SHP77 (cell line): ENCODE data around the gene LRPPRC.

Experiments used
- DNase-seq, 2 experiments: peaks; one replicate each; lab custom pipeline; 2025; lab: John Stamatoyannopoulos, UW

Gene LRPPRC

GRCh38 chr2:43906448-43907109 lies 89.2 kb downstream of the LRPPRC start:
- no peak for DNase-seq

GRCh38 chr2:43905871-43906270 lies 89.9 kb downstream of the LRPPRC start:
- DNase-seq = no peak

DNA sequence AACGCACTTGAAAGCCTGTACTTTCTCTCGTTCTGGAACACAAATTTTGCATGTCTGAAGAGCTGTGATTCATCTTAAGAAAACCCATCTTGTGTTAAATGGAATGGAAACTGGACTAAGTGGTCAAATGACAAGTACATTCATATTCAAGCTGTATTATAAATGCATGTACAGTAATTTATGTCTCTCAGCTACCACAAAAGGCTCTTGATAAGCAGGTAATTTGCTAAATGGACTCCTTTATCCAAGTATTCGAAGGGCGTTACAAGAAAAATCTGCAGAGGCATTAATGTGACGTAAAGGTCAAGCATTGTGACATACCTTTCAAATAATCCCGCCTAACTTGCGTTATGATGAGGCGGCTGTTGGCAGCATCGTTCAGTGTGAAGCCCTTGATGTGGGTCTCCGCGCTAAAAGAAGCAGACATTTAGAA lies 90.4 kb downstream of the LRPPRC start:
- no peak for DNase-seq

GRCh38 chr2:43899589-43899988 lies 96.2 kb downstream of the LRPPRC start:
- DNase-seq = no peak

DNA sequence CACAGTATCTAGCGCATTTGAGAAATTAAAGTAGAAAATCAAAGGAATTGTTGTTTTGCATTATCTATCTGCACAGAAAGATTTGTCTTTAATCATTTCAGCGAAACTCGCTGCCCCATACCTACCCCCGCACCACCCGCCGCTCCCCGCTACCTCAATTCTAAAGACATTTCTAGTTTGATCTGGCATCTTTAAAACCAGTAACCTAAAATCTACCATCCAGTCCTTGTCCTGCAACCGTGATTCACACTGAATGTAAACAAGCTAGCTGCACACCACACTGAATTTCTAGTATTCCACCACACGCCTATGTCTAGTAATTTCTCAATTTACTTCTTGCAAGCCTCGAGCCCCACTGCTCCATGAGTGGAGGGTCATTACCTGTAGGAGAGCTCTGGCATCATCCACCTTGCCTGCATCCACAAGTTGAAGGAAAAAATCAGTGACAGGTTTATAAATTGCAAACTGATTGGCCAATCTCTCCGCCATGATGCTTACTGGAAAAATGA lies 96.9 kb downstream of the LRPPRC start:
- no peak for DNase-seq

DNA sequence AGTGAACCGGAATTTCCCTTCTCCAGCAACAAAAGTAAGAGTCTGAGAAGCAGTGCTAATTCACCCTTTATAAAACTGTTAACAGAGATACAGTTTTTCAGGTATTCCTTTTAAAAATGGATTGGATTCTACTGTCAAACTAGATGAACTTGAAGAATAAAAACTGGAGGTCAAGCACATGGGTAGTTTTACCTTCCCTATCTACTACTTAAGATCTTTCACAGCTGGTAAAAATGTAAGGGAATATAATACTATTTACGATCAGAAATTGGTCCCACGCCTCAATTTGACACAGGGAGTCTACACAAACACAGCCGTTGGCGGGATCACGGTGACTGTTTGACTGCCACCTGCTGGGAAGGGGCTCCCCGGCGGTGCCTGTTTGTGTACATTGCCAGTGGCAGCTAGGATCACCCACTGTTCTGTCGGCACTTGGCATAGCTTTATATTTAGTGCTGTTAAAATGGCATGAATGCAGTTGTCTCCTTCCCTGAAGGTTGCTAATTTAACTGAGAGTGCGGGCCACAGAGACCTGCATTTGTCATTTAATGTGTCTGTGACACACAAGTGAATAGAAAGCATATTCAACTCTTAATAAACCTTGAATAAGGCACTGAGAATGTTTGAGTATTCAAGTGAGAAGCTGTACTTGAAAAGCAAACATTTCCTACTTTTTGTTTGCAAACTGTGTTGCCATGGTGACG lies 97.5 kb downstream of the LRPPRC start:
- peak; percentile 27 to 30 for DNase-seq

DNA sequence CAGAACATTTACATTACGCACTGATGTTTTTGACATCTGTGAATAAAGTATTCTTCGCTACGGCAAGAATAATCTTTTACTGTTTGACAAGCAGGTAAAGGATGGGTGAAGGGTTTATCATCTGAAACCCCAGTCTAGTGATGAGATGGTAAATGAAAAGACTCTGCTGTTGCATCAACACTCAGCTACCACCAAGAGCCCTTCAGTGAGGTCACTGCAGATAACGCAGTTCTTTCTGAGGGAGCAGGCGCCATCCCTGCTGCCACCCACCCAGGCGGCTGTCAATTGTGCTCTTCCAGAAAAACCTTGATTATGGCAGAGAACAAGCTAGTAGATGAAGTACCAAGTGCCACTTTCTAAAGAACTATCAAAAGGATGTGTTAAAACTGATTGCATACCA lies 98.3 kb downstream of the LRPPRC start:
- no peak for DNase-seq

DNA sequence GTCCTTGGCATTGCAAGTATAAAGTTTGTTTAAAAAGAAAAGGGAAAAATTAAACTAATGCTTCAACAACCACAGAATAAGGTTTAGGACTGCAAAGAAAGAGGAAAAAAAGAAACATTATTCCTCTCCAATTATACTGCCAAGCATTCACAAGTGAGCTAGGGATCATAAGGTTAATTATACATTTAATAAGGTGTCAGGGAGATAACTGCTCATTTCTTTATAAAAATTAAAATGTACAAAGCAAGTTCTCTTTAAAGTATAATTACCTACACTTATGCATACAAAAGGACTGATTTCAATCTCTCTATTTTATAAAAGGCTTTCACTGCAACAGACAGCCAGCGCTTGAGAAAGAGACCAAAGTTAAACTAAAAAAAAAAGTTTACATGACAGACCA lies 98.9 kb downstream of the LRPPRC start:
- DNase-seq = no peak

DNA sequence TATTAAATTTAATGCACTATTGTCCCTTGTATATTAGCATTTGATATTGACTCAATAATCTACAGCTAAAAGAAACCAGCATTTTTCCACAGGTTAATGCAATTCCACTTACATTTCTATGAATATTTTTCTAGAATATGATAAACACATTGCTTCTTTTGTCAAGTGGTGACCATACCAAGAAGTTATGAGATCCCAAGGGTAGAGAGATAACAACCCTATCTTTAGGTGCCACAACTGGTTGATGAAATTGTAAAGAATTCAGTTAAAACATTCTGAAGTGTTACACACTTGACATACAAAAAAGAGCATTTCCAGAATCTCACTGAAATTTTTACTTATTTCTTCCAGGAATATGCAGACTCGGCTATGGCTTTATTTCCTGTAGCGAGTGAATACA lies 101.0 kb downstream of the LRPPRC start:
- DNase-seq = no peak

DNA sequence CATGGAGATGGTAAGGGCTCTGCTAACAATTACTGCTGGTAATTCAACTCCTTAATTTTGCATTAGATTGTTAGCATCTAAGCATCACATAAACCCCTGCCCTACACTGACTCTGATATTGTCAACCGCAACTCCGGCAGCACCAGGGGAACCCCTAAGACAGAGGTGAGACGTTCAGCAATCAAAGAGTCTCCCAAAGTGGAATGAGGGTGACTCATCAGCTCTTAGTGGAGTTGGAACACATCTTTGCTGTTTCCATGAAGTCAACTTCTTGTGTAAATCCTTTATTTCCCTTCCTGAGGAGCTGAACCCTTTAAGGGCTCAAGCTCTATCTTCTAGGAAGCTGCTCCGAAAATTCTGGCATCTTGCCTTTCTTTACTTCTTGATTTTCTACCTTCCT lies 104.9 kb downstream of the LRPPRC start:
- no peak for DNase-seq

- no peak for DNase-seq
Observed at GRCh38 chr2:43889416-43889815, 106.4 kb downstream of the LRPPRC start.

GRCh38 chr2:43887176-43887575 lies 108.6 kb downstream of the LRPPRC start:
- DNase-seq = no peak

GRCh38 chr2:43885132-43885632 lies 110.6 kb downstream of the LRPPRC start:
- no peak for DNase-seq

DNA sequence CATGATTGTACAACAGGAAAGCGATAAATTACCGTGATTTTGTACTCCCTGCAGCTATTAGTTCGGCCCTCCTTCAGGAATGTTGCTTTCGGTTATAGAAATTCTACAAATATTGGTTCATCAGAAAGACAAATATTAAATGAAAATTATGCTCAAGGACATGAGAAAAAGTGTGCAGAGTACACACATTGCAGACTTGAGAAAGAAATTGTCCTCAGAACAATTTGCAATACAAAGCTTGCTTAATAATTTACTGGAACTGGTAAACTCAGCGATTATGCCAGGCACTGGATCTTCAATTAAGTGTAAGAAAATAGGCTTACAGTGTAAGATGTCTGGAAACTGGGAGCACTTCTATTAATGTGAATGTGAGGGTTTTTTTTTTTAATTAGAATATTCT lies 111.1 kb downstream of the LRPPRC start:
- DNase-seq = no peak

- DNase-seq = no peak
Observed at GRCh38 chr2:43882312-43882711, 113.5 kb downstream of the LRPPRC start.

DNA sequence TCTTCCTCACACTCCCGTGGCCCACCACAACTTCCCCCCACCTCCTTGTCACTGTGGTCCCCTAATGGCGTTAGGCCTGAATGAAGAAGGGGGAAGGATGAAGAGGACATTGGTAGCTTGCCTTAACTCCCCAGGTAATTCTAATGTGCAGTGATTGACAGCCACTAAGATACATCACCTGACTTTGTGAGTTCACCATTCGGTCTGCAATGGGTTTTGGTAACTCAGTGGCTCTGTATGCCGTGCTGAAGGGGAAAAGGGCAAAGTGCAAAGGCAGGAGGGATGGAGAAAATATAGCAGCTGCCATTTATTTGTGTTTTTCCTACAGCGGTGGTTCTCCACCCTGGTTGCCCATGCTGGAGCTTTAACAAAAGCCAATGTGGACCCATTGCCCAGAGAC lies 114.8 kb downstream of the LRPPRC start:
- DNase-seq = no peak

- no peak for DNase-seq
Observed at GRCh38 chr2:43880471-43880870, 115.3 kb downstream of the LRPPRC start.

DNA sequence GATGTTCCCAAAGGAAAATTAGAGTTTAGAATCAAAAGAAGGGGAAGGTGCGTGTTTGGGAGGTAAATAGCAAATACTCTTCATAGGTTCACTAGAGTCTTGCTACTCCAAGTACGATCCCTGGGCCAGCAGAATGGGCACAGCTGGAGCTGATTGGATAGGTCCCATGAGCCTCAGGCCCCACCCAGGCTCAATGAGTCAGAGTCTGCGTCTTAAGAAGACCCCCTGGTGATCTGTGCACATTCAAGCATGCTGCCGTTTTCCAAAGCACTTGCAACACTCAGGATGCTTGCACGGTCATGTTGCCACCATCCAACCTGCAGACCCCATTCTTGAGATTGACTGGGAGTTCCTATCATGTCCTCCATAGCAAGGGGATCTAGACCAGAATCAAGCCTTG lies 116.5 kb downstream of the LRPPRC start:
- no peak for DNase-seq

GRCh38 chr2:43877782-43878464 lies 117.9 kb downstream of the LRPPRC start:
- DNase-seq = peak; percentile 66 to 75

GRCh38 chr2:43874776-43875451 lies 120.9 kb downstream of the LRPPRC start:
- DNase-seq = no peak

DNA sequence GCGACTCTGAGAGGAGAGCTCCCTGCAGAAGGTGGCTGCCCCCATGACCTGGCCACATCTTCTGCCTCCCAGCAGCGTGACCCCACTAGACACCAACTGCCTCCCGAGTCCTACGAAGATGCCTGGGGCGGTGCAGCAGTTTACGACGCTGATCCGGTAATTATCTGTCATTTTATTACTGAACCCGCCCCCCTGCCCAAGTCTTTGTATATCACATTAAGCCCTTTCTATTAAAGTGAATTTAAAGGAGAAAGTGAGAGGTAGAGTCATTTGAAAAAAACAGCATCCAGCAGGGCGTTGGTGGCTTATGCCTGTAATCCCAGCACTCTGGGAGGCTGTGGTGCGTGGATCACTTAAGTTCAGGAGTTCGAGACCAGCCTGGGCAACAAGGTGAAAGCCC lies 123.6 kb downstream of the LRPPRC start:
- DNase-seq = no peak

DNA sequence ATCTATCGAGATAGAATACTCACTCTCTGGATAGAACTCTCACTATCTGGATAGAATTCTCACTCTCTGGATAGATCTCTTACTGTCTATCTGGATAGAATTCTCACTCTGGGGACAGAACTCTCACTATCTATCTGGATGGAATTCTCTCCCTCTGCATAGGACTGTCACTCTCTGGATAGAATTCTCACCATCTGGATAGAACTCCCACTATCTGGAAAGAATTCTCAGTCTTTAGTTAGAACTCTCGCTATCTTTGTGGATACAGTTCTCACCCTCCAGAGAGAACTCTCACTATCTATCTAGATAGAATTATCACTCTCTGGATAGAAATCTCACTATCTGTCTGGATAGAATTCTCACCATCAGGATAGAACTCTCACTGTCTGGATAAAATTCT lies 140.5 kb downstream of the LRPPRC start:
- no peak for DNase-seq
